HG03045 (cell line): ENCODE results near the gene SYT6.
A peak's percentile ranks its signal among the peaks of the same experiment; 100 is the strongest.

Experiments
- ATAC-seq: cut with Tn5 transposase; IDR thresholded peaks from one replicate; pipeline ENCODE4 v1.9.1; 2021; ENCODE audit warnings: mild to moderate bottlenecking, moderate library complexity; ENCODE audit not compliant: unreplicated experiment

Gene SYT6, protein sequence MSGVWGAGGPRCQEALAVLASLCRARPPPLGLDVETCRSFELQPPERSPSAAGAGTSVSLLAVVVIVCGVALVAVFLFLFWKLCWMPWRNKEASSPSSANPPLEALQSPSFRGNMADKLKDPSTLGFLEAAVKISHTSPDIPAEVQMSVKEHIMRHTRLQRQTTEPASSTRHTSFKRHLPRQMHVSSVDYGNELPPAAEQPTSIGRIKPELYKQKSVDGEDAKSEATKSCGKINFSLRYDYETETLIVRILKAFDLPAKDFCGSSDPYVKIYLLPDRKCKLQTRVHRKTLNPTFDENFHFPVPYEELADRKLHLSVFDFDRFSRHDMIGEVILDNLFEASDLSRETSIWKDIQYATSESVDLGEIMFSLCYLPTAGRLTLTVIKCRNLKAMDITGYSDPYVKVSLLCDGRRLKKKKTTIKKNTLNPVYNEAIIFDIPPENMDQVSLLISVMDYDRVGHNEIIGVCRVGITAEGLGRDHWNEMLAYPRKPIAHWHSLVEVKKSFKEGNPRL

DNA sequence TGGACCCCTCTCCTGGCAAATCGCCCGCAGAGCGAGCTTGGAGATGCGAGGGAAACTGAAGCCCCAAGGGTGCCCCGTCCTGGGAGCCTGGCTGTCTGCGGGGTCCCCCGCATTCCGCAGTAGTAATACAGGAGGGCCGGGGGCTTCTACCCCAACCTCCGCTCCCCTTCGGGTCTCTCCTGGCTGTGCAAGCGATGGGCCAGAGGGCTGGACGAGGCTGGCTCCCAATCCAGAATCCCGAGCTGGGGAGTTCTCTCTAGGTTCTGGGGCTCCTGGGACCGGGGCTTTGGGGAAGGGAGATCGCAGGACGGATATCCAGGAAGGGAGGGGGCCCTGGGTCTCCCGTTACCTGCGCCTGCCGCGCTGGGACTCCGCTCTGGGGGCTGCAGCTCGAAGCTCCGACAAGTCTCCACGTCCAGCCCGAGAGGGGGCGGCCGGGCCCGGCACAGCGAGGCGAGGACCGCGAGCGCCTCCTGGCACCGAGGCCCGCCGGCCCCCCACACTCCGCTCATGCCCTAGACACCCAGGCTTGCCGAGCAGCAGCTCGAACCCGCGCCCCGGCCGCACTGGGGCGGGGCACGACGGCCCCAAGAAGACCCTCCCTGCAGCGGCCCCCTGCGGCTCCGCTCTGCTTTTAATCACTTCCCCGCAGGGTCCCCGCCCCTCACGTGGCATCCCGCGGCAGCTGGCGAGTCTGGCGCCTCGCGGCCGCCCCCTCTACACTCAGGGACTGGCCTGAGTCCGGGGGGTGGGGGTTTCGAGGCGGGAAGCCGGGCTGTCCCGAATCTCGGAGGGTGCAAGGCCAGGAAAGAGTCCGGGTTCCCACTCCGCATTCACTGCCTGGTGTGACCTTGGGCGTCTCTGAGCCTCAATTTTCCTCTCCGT, at the start of gene SYT6:
Gene SYT6 (minus strand): TSS at position 609 of the 885 bp plus-strand sequence. CDS start 97 bp downstream, at position 512.
- no peak for ATAC-seq

DNA sequence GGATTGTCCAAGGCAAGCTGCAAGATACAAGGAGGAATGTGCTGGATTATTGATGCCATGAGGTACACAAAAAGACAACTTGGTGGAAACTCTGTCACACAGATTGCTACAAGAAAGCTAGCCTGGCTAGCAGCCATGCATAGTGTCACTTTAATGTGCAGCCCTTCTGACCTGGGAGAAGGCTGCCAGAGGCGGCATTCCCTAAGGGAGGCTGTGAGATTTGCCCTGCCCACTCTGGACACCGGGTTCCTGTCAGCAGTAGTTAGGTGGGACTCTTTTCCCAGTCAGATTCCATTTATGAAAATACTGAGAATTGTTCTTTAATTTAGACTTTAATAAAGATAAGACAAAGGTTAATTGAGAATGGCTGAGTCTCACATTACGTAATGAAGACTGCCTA, 47.8 kb upstream of the SYT6 start:
- no peak for ATAC-seq

DNA sequence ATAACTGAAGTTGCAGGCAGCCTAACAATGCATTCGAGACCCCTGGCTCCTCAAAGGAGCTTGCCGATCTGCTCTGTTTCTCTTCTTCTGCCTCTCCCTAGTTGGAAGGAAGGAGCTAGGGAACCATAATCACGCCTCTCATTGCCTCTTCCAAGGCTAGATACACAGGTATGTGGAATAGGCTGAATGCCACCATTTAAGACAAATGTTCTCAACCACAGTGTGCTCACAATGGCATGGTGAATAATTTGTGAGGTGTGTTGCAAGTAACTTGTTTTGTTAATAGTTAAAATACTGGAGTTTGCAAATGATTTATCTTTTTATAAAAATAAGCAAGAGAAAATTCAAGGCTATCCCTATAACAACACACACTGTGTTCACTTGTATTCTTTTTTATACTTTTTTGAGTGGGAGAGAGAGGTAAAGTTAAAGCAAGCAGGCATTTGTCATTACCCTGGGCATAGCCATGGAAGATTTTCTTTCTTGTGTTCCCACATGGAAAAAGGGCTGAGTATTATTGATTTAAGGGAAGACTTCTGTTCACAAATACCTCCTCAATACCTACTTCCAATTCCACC, 45.4 kb upstream of the SYT6 start:
- ATAC-seq, result no peak

DNA sequence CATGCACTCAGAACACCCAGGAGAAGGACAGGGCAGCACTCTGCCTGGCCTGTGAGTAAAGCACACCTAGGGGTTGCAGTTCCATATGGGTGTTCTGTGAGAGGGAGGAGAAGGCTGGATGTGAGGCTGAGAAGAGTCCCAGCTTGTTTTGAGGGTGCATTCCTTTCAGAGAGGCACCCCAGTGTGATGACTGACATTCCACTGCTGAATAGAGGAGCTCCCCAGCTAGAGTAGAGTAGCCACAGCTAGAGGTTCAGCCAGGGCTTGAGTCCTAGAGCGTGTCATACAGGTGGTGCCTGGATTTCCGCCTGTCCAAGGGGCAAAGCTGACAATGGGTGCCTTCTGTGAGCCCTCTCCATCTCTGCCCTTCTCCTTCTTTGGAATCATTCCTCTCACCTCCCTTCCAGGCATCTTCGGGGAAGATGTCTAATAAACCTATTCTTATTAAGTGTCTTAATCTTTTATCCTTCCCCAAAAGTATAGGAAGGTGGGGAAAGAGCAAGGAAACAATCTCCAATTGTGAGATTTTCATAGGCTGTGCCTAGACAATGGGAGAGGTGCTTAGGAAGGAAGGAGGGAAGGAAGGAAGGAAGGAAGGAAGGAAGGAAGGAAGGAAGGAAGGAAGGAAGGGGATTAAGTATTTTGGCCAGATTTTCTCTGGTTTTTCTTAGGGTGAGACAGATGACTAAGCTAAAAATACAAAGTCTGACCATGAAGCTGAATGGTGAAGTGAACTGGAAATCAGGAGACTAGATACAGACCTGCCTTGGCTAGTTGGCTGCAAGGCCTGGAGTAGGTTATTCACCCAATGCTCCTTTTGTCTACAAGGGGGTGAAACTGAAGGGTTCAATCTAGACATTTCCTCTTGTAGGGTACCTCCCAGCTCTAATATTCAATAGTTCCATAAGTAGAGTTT, 43.6 kb upstream of the SYT6 start:
- no peak for ATAC-seq

GRCh38 chr1:114195819-114196218, 42.1 kb upstream of the SYT6 start:
- no peak for ATAC-seq

DNA sequence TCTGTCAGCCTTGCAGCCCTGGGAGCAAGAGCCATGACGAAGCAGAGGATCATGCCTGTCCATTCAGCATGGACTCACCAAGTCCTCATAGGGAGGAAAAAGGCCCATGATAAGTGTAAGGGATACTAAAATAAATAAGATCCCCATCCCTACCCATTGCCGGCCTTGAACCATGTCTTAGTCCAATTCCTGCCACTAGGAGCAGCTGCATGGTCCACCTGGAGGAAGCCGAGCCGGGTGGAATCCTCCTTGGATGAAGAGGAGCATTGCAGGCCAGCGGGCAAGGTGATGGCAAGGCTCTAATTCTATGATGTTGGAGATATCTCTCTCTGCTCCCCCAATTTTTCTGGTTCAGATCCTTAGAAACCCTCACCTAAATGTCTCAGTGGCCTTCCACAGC, 38.7 kb upstream of the SYT6 start:
- no peak for ATAC-seq

DNA sequence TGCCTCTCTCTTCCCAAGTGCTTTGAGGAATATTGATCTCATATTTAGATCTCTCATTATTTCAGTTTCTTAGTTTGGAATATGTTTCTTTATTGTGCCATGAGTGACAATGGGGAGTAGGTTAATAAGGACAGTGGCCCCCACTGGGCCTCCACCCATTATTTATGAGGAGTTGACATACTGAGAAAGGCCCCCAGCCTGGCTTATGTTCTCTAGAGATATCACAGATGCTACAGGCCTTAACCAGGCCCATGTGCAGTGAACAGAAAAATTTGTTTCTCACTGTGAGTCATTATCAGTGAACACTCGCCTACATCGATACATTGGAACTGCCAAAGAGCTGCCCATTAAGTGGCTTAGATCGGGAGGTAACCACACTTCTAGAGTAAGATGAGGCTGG, 35.7 kb upstream of the SYT6 start:
- ATAC-seq, result no peak

DNA sequence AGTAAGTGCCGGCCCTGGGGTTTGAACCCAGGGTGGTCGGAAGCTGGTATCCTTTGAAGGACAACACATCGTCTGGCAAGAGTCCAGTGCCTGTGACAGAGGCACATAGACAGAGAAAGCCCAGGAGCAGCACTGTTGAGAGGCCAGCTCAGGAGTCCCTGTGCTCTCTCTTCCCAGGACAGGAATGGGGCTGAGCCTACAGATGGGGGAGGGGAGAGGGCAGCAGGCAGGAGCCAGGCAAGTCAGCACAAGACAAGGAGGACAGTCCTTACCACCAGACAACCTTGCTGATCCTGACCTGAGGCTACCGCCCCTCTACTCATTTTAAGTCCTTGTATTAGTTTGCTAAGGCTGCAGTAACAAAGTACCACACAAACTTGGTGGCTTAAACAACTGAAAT, 27.7 kb upstream of the SYT6 start:
- no peak for ATAC-seq

- no peak for ATAC-seq
These were observed 27.1 kb upstream of the SYT6 start for GRCh38 chr1:114180742-114181141.

DNA sequence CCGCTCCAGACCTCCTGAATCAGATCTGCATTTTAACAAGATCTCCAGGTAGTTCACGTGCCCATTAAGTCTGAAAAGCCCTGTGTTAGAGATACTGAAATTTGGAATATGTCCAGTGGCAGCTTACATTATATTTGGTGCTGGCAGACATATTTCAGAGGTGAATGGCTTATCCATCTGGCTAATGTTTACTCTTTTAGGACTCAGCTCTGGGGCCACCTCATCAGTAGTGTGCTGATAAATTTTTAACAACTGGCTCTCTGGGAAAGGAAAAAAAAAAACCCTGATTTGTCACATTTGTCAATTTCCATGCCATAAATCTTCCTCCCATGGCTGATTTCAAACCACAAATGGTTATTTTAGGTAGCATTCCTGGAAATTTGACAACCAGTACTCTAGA, 25.3 kb upstream of the SYT6 start:
- no peak for ATAC-seq

GRCh38 chr1:114177282-114177681, 23.6 kb upstream of the SYT6 start:
- ATAC-seq, result no peak

DNA sequence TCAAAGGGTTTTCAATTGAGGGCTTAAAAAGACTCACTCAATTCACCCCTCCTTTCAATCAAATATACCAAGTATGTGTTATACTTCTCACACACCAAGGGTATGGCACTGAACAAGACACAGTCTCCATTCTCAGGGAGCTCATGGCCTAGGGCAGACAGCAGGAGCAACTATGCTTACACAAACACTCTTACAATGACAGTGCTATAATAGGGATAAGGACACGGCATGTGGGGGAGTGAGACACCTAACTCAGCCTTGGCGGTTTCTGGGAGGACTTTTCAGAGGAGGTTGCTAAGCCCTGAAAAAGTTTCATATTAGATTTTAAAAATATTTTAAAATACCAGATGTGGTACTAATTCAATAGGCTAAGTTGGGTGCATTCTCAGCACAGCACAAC, 22.7 kb upstream of the SYT6 start:
- no peak for ATAC-seq

- ATAC-seq, result no peak
These were observed 20.0 kb upstream of the SYT6 start for GRCh38 chr1:114173680-114174079.

- ATAC-seq, result no peak
These were observed 15.8 kb upstream of the SYT6 start for GRCh38 chr1:114169509-114169908.

DNA sequence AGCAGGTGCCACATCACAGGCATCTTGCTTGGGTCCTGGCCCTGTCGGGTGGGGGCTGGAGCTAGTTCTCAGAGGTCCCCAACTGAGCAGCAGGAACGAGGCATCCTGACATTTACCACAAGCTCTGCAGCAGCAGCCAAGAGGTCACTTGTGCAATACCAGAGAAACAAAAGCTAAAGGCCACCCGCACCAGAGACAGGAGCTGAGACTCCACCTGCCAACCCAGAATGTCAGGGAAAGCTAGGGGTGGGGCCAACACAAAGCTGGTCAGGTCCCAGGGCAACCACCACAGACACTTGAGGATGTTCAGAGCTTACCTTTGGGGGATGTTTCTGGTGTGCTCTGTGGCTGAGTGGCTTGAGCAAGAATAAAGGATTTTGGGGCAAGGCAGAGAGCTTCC, 13.6 kb upstream of the SYT6 start:
- no peak for ATAC-seq

DNA sequence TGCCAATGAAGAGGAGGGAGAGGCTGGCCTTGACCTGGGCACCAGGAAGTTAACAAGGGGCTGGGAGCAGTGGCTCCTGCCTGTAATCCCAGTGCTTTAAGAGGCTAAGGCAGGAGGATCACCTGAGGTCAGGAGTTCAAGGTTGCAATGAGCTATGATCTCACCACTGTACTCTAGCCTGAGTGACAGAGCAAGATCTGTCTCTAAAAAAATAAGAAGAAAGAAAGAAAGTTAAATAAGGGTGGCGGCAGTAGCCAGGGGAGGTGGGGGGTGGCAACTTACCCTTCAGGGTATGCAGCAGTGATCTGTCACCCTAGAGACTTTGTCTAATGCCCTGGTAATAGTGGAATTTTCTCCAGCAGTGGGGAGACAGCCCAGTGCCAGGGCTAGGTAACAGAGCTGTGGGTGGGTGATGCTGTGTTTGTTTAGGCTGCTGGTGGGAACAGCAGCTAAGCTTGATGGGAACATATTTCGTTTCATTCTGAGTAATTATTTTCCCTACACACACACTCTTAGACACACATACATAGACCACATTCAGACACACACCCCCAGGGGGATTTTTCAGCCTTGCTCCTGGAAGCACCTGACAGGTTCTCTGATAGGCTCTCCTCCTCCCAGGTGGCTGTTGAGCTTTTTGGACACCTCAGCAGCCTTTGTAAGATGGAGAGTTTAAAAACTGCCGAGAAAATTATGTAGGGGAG, 11.3 kb upstream of the SYT6 start:
- peak; percentile 52 for ATAC-seq

GRCh38 chr1:114159941-114160340, 6.3 kb upstream of the SYT6 start:
- no peak for ATAC-seq

- no peak for ATAC-seq
These were observed 3.6 kb upstream of the SYT6 start for GRCh38 chr1:114157275-114157660.

DNA sequence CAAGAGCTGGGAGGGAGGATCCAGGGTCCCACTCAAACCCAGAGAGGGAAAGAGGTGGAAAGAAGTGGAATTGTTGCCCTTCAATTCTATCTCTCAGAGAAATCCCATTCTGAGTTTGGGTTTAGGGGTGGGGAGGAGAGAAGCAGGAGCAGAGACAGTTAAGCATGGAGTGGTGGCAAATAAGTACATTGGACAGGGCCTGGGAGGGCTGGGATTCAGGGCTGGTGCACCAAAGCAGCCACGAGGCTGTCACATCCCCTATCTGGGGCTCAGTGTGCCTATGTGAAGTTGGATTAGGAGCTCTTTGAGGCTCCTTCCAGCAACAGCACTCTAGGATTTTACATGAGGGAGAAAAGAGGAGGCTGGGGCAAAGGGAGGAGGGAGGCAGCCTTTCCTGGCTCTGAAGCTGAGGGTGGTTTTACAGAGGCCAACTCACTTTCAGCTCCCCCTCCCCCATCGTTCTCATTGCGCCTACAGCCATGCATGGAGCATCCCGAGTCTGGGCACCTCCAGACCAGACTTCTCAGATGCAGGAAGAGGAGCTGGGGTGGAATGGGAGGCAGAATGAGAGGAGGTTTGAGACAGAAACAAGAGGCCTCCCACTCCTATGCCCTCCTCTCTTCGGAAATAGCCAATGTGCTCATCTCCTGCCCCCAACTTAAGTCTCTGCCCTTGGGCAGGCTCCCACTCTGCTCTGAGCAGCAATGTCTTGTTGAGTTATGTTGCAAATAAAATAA, 3.0 kb upstream of the SYT6 start:
- ATAC-seq, result no peak
